Posterior cingulate gyrus (tissue), 11 donors: ENCODE results near the gene GOLGA6L26.
"Not testable (repeated sequence)": the region's sequence is repeated elsewhere in the genome, so short reads cannot be mapped to it uniquely, and the experiment has no call there.

ENCODE experiments used
- DNase-seq, 10 donors: peaks; one replicate each; pipeline versions ENCODE4 v3.0.0 to v3.0.0-alpha.2; 2020 to 2021; ENCODE audit warnings: mixed read lengths in 3 of 10
- intact Hi-C: fragments of 100-400 bp; cut with DNase I; formaldehyde crosslinking; loops from one replicate; pipeline ENCODE4 v1.15.1; 2023

Gene GOLGA6L26, protein sequence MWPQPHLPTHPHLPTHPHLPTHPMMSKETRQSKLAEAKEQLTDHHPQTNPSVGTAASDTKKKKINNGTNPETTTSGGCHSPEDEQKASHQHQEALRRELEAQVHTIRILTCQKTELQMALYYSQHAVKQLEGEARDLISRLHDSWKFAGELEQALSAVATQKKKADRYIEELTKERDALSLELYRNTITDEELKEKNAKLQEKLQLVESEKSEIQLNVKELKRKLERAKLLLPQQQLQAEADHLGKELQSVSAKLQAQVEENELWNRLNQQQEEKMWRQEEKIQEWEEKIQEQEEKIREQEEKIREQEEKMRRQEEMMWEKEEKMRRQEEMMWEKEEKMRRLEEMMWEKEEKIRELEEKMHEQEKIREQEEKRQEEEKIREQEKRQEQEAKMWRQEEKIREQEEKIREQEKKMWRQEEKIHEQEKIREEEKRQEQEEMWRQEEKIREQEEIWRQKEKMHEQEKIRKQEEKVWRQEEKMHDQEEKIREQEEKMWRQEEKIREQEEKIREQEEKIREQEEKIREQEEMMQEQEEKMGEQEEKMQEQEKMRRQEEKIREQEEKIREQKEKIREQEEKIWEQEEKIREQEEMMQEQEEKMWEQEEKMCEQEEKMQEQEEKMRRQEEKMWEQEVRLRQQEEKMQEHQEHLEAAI

DNA sequence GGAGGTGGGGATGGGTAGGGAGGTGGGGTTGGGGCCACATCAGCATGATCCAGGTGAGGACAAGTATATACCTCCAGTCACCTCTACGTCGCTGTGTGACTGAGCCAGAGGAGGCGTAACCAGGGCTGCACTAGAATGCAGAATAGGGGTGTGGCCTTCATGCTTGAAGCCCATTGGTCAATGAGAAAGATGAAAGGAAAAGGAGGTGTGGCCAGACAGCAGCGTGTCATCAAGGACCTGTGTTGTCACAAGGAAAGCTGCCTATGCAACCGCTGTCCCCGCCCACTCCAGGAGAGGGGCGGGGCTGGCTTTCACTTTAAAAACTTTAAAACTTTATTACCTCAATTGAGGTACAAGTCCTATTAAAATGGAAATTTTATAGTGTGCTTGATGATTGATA, at the start of gene GOLGA6L26:
TSS of gene GOLGA6L26 (minus strand) at position 101 of the 400 bp plus-strand sequence. CDS start at position 40, 61 bp downstream.
- DNase-seq, intact Hi-C loops: not testable (repeated sequence)

DNA sequence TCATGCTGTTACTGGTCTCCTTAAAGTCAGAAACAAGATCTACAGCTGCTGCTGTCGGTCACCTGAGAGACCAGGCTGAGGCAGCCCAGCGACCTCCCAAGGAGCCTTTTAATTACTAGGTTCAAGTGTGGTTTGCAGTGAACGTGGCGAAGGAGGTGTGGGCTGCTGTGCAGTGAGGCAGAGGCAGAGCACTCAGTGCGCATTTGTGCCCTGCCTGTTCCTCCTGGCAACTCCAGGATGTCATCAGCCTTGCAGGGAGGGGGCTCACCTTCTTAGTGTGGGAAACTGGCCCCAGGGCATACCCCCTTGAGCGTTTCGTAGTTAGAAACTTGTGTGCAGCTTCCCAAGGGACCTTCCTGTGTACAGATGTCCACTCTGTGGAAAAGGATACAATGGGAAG, 47.2 kb upstream of the GOLGA6L26 start:
- intact Hi-C loops, DNase-seq: not testable (repeated sequence)

DNA sequence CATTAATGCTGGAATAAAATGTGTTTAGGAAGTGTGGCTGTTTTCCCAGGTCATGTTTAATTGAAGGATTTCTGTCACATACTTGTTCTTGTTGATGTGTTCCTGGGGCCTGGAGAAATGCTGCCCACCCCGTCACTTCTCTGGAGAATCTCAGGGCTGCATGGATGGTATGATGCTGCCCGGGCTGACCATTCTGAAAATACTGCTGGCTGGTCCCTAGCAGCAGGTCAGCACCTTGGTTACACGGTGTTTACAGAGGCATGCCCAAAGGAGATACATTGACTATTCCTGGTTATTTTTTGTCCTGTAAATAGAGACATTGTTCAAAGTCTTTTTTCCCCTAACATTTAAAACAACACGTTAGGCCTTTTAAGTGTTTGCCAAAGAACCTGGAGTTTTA, 46.7 kb upstream of the GOLGA6L26 start:
- DNase-seq, intact Hi-C loops: not testable (repeated sequence)

DNA sequence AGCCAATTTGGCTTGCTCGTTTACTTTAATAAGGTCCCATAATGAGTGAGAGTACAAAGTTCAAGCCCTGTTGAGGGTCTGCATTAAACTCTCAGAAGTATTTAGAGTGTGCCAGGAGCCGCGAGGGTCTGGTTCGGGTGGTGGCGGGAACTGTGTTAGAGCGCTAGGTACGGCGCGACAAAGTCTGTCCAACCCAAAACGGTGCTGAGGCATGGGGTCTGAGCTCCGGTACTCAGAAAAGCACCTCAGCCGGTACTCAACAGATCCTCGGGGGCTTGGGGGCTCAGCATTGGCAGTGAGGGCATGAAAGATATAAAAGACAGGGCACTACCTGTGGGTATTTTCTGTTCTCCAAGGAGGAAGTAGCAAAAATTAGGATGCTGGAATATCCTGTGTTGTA, 45.0 kb upstream of the GOLGA6L26 start:
- intact Hi-C loops, DNase-seq: not testable (repeated sequence)

DNA sequence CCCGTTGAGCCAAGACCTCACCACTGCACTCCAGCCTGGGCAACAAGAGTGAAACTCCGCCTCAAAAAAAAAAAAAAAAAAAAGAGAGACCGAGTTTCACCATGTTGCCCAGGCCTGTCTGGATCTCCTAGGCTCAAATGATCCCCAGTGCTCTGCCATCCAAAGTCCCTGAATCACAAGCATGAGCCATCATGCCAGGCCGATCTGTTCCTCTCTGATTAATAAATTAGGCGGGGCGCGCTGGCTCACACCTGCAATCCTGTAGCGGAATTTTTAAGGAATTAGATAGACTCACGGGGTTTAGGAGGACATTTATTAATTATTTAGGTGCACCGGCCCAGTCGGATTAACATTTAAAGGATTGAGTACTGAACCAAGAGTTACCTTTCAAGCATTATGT, 40.2 kb upstream of the GOLGA6L26 start:
- intact Hi-C loops: not testable (repeated sequence)
- DNase-seq: peak in 1 of 10 donors; percentile 54

DNA sequence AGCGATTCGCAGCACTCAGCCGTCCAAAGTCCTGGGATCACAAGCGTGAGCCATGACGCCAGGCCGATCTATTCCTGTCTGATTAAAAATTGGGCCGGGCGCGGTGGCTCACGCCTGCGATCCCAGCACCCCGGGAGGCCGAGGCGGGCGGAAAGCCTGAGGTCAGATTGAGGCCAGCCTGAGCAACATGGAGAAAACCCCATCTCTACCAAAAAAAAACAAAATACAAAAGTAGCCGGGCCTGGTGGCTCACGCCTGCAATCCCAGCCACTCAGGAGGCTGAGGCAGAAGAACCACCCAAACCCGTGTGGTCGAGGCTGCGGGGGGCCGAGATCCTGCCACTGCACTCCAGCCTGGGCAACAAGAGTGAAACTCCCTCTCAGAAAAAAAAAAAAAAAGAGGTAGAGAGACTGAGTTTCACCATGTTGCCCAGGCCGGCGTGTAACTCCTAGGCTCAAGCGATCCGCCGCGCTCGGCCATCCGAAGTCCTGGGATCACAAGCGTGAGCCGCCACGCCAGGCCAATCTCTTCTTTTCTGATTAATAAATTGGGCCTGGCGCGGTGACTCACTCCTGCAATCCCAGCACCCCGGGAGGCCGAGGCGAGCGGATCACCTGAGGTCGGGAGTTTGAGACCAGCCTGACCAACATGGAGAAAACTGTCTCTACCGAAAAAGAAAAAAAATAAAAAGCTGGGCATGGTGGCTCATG, 39.0 kb upstream of the GOLGA6L26 start:
- DNase-seq: peak in 2 of 10 donors; percentile 71 to 84
- intact Hi-C loops: not testable (repeated sequence)

DNA sequence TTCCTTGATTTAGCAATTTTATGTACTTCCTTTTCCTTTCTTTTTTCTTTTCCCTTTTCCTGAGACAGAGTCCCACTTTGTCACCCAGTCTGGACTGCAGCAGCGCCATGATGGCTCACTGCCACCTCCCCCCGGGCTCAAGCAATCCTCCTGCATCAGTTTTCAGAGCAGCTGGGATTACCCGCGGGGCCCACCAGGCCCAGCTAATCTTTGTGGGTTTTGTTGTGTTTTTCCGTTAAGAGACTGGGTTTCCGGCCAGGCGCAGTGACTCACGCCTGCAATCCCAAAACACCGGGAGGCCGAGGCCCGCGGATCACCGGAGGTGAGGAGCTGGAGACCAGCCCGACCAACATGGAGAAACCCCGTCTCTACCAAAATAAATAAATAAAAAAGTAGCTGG, 38.3 kb upstream of the GOLGA6L26 start:
- intact Hi-C loops: no loop called here
- DNase-seq: peak in 1 of 10 donors; percentile 72

DNA sequence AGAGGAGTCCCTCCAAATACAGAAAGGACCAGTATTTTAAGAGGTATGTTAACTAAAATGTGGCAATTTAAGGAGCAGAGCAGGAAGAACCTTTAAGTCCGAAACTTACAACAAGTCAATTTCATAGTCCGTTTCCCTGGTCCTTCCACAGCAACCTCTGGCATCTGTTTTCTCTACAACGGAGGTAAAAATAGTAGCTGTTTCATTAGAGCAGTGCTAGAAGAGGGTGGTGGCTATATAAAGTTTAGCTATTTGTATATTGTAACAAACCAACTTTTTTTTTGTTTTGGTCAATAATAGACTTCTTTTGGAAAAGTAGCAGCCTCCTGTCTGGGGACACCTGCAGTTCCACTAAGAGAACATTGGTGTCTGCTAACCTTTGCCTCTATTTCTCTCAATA, 37.9 kb upstream of the GOLGA6L26 start:
- intact Hi-C loops, DNase-seq: not testable (repeated sequence)

DNA sequence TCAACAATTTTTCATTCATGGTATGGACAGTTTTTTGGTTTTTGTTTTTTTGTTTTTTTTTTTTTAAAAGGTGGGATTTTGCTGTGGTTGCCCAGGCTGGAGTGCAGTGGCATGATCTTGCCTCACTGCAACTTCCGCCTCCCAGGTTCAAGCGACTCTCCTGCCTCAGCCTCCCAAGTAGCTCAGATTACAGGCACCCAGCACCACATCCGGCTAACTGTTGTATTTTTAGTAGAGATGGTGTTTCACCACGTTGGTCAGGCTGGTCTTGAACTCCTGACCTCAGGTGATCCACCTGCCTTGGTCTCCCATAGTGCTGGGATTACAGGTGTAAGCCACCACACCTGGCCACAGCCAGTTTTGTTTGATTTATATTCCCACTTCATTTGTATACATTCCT, 37.1 kb upstream of the GOLGA6L26 start:
- DNase-seq, intact Hi-C loops: not testable (repeated sequence)

DNA sequence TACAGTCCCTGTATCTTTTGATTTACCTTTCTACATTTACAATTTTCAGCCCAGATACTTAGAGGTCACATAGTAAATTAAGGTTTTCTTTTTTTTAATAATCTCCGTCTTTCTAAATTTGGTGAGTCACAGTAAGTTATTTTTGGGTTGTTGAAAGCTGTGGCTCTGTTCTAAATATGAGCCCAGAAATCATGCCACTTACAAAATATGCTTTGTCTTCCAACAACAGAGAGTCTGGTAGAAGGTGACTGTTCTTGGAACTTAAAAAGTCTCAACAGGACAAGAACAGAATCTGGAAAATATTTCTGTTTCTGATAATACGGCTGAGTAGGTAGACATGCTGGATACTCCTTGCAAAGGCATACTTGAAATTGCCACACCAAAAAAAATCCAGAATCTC, 36.6 kb upstream of the GOLGA6L26 start:
- DNase-seq: no peak
- intact Hi-C loops: no loop called here

DNA sequence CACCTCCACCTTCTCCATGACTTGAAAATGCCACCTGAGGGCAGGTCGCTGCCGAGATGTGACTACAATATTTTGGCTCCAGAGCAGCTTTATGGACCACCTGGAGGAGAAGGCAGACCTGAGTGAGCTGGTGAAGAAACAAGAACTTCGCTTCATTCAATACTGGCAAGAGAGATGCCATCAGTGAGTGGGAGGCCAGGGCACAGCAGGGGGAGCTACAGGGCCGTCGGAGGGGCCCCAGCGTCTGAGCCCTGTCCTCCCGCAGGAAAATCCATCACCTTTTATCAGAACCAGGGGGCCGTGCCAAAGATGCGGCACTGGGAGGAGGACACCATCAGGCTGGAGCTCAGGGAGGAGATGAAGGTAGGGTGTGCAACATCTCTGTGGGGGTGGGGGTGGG, 30.3 kb upstream of the GOLGA6L26 start:
- intact Hi-C loops, DNase-seq: not testable (repeated sequence)

DNA sequence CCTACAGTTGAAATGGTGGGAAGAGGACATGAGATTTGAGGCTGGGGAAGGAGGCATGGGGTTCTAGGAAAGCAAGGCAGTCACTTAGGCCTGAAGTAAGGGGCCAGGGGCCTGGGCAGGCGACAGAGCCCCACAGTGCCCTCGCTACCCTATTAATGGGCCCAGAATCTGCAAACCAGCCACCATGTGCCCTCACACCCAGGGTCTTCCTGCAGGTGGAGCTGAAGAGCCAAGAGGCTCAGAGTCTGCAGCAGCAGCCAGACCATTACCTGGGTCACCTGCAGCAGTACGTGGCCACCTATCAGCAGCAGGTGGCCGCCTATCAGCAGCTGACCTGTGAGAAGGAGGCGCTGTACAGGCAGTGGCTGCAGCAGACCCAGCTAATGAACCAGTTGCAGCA, 28.6 kb upstream of the GOLGA6L26 start:
- DNase-seq, intact Hi-C loops: not testable (repeated sequence)

DNA sequence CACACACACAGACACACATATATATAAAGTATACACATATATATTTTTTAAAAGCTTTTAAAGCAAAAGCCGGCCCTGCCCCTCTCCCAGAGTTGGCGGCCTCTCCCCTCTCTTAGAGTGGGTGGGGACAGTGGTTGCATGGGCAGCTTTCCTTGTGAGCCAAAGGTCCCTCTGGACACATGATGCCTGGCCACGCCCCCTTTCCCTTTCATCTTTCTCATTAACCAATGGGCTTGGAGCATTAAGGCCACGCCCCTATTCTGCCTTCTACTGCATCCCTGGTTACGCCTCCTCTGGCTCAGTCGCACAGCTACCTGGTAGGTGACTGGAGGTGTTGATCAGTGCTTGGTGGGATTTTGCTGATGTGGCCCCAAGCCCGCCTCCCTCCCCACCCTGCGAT, 20.5 kb upstream of the GOLGA6L26 start, which contains the start of gene GOLGA8S:
TSS of gene GOLGA8S (plus strand) at position 301 of the 400 bp plus-strand sequence. CDS start at position 363, 62 bp downstream.
- DNase-seq: not testable (repeated sequence)

DNA sequence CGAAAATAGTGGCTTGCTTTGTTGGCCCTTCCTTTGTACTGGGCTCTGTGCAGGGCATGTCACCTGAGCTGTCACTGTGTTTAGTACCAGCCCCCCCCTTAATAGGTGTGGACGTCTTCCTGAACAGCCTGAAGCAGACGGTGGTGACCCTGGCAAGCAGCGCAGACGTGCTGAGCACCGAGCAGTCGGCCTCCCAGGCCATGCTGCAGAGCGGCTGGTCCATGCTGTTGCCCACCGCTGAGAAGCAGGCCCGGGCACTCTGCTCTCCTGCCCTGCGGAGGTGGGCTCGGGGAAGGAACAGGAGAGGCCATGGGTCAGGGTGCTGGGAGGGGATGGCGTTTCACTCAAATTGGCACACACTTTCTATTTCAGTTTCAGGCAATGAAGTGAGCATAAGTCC, 22.8 kb downstream of the GOLGA6L26 start:
- DNase-seq: peak in 1 of 10 donors; percentile 60
- intact Hi-C loops: not testable (repeated sequence)

More for the DNA sequence above, 20.5 kb upstream of the GOLGA6L26 start, which contains the start of gene GOLGA8S:
- intact Hi-C loops: not testable (repeated sequence)

DNA sequence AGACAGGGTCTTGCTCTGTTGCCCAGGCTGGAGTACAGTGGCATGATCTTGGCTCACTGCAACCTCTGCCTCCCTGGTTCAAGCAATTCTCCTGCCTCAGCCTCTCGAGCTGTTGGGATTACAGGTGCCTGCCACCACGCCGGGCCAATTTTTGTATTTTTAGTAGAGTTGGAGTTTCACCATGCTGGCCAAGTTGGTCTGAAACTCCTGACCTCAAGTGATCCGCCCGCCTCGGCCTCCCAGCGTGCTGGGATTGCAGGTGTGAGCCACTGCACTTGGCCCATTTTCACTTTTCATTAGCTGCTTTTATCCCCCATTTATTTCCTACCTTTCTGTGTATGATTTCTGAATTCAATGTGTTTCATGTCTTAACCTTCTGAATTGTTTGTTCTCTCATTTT, 28.1 kb downstream of the GOLGA6L26 start:
- DNase-seq, intact Hi-C loops: not testable (repeated sequence)

DNA sequence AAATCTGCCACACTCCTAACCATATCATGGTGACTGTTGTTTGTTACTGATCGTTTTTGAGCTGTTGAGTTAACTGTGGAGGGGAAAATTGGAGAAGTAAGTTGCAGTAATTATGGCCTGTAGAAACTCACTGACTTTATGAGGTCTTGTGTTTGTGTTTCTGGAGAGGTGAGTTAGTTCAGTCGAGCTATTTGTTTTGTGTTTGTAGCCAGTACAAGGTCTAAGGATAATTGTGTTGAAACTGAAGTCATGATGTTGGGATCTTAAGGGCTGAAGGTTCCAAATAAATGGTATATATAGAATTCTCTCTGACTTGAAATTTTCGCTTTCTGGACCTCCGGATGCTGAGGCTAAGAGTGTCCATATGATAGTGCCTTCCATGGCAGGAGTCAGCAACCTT, 29.2 kb downstream of the GOLGA6L26 start:
- DNase-seq, intact Hi-C loops: not testable (repeated sequence)

DNA sequence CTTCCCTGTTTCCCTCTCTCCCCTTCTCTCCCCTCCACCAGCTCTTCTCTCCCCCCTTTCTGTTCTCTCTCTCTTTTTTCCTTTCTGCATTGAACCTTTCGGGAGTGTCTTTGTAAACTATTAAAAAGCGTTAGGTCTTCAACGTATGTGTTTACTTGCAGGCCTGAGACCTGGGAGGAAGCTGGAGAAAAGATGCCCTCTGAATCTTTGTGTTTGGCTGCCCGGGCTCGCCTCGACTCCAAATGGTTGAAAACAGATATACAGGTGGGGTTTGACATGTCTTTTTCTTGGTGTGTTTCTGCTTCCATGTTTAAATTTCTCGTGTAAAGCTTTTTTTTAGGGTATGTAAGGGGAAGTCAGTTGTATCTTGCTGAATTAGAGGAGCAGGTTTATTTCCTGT, 29.7 kb downstream of the GOLGA6L26 start:
- DNase-seq, intact Hi-C loops: not testable (repeated sequence)

DNA sequence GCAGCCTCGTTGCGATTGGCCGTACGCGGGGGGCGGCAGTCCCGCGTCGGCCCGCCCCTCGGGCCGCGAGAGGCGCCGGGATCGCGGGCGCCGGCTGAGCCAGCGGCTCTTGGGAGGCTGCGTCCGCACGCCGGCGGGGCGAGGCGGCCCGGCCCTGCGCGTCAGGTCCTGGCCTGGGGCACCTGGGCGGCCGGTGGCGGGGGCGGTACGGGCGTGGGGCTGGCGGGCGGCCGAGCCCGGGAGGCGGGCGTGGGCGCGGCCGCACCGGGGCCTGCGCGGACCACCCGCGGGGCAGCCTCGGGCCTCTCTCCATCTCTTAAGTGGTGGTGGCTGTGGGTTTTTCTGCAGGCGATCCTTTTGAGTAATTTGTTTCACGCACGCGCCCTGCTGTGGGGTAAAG, 30.3 kb downstream of the GOLGA6L26 start:
- intact Hi-C loops: not testable (repeated sequence)
- peak in 4 of 10 donors; percentile 8 to 79 (median 56) for DNase-seq

DNA sequence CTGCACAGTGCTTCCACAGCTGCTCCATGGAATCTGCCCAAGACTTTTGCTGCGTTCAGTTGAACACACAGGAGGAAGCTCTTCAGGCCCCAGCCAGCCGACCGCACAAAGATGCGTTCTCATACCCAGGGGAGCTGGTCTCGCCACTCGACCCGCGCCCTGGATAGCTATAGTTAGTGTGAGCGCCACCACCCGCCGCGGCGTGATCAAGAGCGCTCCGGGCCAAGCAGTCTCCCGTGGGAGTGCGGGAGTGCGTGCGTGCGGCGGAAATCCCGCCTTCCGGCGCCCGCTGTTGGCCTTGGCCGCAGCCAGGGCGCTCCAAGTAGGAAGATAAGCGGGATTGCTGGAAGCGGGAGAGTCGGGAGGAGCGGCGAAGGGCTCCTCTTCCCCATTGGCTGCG, 30.8 kb downstream of the GOLGA6L26 start:
- intact Hi-C loops, DNase-seq: not testable (repeated sequence)
